ENCODE measurements around the gene ZNF787.

Gene ZNF787

DNA sequence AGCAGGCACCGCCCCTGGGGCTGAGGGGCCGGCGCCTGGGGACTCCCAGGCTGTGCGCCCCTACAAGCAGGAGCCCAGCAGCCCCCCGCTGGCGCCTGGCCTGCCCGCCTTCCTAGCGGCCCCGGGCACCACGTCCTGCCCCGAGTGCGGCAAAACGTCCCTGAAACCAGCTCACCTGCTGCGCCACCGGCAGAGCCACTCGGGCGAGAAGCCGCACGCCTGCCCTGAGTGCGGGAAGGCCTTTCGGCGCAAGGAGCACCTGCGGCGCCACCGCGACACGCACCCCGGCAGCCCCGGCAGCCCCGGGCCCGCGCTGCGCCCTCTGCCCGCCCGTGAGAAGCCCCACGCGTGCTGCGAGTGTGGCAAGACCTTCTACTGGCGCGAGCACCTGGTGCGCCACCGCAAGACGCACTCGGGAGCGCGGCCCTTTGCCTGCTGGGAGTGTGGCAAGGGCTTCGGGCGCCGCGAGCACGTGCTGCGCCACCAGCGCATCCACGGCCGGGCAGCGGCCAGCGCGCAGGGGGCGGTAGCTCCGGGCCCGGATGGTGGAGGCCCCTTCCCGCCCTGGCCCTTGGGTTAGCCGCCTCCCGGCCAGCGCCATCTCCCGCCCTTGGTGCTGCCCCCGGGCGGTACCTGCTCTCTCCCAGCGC, 38.7 kb upstream of the ZNF787 start:
- no peak overlapping the region for H3K4me3 ChIP-seq (replicated peaks; ENCODE audit: low read depth, low read length)
- no peak for DNase-seq (ENCODE audit: extremely low read depth, low read depth)
- TF ChIP-seq CTCF (IDR thresholded peaks at IDR 0.05; ENCODE audit: low read depth, low read length, missing control alignments), result no peak

DNA sequence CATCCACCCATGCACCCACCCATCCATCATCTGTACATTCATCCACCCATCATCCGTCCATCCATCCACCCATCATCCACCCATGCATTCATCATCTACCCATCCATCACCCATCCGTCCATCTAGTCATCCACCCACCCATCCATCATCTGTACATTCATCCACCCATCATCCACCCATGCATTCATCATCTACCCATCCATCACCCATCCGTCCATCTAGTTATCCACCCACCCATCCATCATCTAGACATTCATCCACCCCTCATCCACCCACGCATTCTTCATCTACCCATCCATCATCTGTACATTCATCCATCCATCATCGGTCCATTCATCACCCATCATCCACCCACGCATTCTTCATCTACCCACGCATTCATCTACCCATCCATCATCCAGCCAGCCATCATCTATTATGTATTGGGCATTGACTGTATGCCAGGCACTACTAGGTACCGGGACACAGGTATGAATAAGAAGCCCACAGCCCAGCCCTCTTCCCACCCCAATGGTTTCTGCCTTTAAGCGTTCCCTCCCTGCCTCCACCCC, 38.0 kb upstream of the ZNF787 start:
- DNase-seq (ENCODE audit: extremely low read depth, low read depth), result no peak
- H3K4me3 ChIP-seq (replicated peaks; ENCODE audit: low read depth, low read length), result no peak overlapping the region
- no peak for TF ChIP-seq CTCF (IDR thresholded peaks at IDR 0.05; ENCODE audit: low read depth, low read length, missing control alignments)

GRCh38 chr19:56158170-56158757, 37.2 kb upstream of the ZNF787 start:
- TF ChIP-seq CTCF (IDR thresholded peaks at IDR 0.05; ENCODE audit: low read depth, low read length, missing control alignments), result no peak
- no peak for DNase-seq (ENCODE audit: extremely low read depth, low read depth)
- H3K4me3 ChIP-seq (replicated peaks; ENCODE audit: low read depth, low read length), result no peak overlapping the region

DNA sequence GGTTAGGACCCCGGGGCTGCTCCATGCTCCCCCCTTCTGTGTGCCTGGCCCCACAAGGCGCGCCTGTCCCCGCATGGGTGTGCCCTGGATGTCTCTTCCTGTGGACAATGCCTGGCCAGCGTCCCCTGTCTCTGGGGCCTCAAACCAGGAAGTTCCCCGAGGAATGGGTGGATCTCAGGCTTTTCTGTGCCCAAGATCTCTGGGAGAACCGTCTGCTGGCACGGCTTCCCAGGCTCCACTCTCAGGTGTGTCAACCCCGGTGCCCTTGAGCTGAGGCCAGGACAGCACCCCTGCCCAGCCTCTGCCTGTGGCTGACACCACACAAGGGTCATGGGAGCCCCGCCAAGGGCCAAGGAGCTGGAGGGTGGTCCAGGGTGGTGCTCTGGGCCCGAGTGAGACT, 35.7 kb upstream of the ZNF787 start:
- H3K4me3 ChIP-seq (replicated peaks; ENCODE audit: low read depth, low read length), result no peak overlapping the region
- no peak for TF ChIP-seq CTCF (IDR thresholded peaks at IDR 0.05; ENCODE audit: low read depth, low read length, missing control alignments)
- DNase-seq (ENCODE audit: extremely low read depth, low read depth), result no peak

DNA sequence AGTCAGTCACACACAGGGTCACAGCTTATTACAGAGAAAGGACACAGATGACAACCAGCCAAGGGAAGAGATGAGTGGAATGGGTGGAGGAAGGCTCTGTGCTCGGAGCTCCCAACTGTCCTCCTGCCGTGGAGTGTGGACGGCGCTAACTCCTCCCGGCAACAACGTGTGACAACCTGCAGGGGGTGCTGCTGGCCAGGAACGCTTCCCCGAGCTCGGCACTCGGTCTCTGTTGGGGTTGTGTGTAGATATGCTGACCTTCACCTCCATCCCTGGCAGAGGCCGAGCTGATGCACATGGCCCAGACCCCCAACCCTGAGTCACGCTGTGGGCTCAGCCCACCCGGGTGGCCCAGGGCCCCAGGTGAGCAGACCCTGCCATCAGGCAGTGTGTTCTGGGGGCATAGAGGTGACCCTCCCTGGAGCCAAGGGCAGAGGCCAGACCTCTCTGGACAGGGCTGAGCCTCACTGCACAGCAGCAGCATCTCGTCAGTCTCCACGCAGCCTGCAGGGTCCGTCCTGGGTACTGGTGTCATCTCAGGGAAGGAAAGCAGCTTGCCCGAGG, 34.1 kb upstream of the ZNF787 start:
- peak; percentile 48 for TF ChIP-seq CTCF (IDR thresholded peaks at IDR 0.05; ENCODE audit: low read depth, low read length, missing control alignments)
- H3K4me3 ChIP-seq (replicated peaks; ENCODE audit: low read depth, low read length), result no peak overlapping the region
- no peak for DNase-seq (ENCODE audit: extremely low read depth, low read depth)

DNA sequence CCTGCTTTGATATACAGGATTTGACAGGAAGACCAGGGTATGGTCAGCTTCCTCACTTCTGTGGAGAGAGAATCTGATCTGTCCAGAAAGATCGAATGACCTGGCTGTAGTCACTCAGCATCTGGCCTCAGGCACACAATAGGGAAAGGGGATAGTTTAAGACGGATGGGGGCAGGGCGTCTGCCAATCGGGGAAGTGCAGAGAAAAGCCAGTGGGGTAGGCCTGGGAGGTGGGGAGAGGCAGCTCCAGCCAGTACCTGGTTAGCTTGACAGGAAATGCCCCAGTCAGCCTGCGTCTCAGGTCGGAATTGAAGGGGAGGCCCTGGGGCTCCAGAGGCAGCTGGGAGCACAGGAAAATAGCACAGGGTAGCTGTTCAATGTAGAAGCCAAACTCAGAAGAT, 32.4 kb upstream of the ZNF787 start:
- no peak for TF ChIP-seq CTCF (IDR thresholded peaks at IDR 0.05; ENCODE audit: low read depth, low read length, missing control alignments)
- DNase-seq (ENCODE audit: extremely low read depth, low read depth), result no peak
- no peak overlapping the region for H3K4me3 ChIP-seq (replicated peaks; ENCODE audit: low read depth, low read length)

Measured in HFF-Myc (cell line).